H1 (cell line): ENCODE data around the gene LRRIQ3. TPM values are rescaled to one million over a fixed set of nuclear protein-coding genes. Genes with fewer than 3 reads are reported as not detected.

Source experiments
- CHD7 ChIP-seq: fragments of 300-600 bp; sonication (generic); IDR thresholded peaks from 2 replicates; pipeline ENCODE4 v1.7.1; 2012; ENCODE audit warnings: low read length, moderate library complexity, mild to moderate bottlenecking, inconsistent platforms; ENCODE audit not compliant: insufficient replicate concordance
- CREB1 ChIP-seq: IDR thresholded peaks from 2 replicates; pipeline ENCODE4 v1.6.1; 2012; ENCODE audit warnings: inconsistent platforms
- HDAC2 ChIP-seq, 2 experiments: fragments of 300-600 bp in 1 of 2; sonication (generic) in 1 of 2; IDR thresholded peaks; 2 replicates each; pipeline ENCODE4 v1.6.1; 2011 to 2012; ENCODE audit warnings: low read depth in 2 of 2, low read length in 2 of 2, mild to moderate bottlenecking in 2 of 2, moderate library complexity in 2 of 2, borderline replicate concordance in 1 of 2, inconsistent platforms in 1 of 2
- SP4 ChIP-seq: IDR thresholded peaks from 2 replicates; pipeline ENCODE4 v1.6.1; 2012; ENCODE audit warnings: low read length, inconsistent platforms
- YY1 ChIP-seq: IDR thresholded peaks from 2 replicates; pipeline ENCODE4 v1.6.1; 2011; ENCODE audit warnings: low read depth, mild to moderate bottlenecking, low read length
- polyA plus RNA-seq, 7 experiments: library from polyadenylated mRNA; depleted of rRNA in 3 of 7; stranded (reverse) in 5 of 7; unstranded in 2 of 7; fragments of >200 nt in 5 of 7; fragments of 200-250 nt in 2 of 7; gene quantifications; 1 replicate in 5 of 7; 2 replicates in 1 of 7; 4 replicates in 1 of 7; pipeline versions ENCODE4 v1.2.1 to v1.2.3, GENCODE V29; 2011 to 2013; ENCODE audit warnings: missing spikeins in 2 of 7, mixed read lengths in 2 of 7
- total RNA-seq: library from RNA; stranded (reverse); fragmentation: NEBNext Ultra II Directional; extraction: Animal tissue kit (Norgen Biotek cat#: 25700); gene quantifications from 2 replicates; pipeline ENCODE4 v1.2.1, GENCODE V29; 2021

LRRIQ3 gene
- total and polyA plus RNA-seq, 2 of the 8 experiments (the other 6 are each of a cell fraction or from before 2014, with no cell fraction given) = 0.08 to 0.19 TPM

- TF ChIP-seq YY1 (no peak), SP4 (no peak), HDAC2 (IDR thresholded peaks at IDR 0.05; ENCODE audit: borderline replicate concordance in 1 of 2, low read depth in 2 of 2, low read length in 2 of 2) (no peak), CHD7 (no peak), CREB1 (no peak)
Observed at GRCh38 chr1:74205266-74205665, 7.3 kb upstream of the LRRIQ3 start (continued).
